Neuron (in vitro differentiated cells): ENCODE results near the gene MITF.
"Not testable (repeated sequence)": the region's sequence is repeated elsewhere in the genome, so short reads cannot be mapped to it uniquely, and the experiment has no call there.

Experiments used
- H2AFZ ChIP-seq: one replicate; pipeline ENCODE4 v1.6.1; 2013; ENCODE audit warnings: low read depth, mild to moderate bottlenecking, inconsistent platforms, low read length, moderate library complexity
- H3K27me3 ChIP-seq: one replicate; pipeline ENCODE4 v1.6.1; 2013; ENCODE audit warnings: low read length; ENCODE audit not compliant: insufficient read depth
- H3K36me3 ChIP-seq: one replicate; pipeline ENCODE4 v1.6.1; 2013; ENCODE audit warnings: low read length; ENCODE audit not compliant: insufficient read depth
- H3K4me1 ChIP-seq: one replicate; pipeline ENCODE4 v1.6.1; 2013; ENCODE audit warnings: low read length; ENCODE audit not compliant: insufficient read depth
- H3K4me3 ChIP-seq: 2 replicates; pipeline ENCODE4 v1.5.1; 2013; ENCODE audit warnings: mild to moderate bottlenecking, low read length, moderate library complexity
- H3K9me3 ChIP-seq: one replicate; pipeline ENCODE4 v1.6.1; 2013; ENCODE audit warnings: low read length

MITF gene

DNA sequence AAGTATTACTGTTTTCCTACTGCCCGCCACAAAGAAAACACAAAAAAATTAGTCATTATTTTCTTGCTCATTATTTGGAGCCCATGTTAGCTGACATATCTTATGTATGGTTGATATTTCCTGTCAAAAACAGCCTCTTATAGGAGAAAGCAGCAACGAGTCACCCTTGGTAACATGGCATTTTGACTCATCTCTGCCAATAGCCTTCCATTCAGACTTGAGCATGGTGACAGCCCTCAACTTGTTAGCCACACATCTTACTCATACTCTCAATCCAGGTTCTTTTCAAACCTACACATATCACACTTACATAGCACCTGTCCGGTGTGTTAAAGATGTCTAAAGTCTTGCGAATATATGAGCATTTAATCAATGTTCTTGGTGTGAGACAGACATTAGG, 150.8 kb downstream of the MITF start:
- Histone ChIP-seq H3K36me3 (no peaks in the 10 kb centered on the region), H3K9me3 (no peaks in the 10 kb centered on the region), H2AFZ (no peak overlapping the region), H3K4me3 (no peak overlapping the region), H3K27me3 (no peaks in the 10 kb centered on the region), H3K4me1 (no peaks in the 10 kb centered on the region)

DNA sequence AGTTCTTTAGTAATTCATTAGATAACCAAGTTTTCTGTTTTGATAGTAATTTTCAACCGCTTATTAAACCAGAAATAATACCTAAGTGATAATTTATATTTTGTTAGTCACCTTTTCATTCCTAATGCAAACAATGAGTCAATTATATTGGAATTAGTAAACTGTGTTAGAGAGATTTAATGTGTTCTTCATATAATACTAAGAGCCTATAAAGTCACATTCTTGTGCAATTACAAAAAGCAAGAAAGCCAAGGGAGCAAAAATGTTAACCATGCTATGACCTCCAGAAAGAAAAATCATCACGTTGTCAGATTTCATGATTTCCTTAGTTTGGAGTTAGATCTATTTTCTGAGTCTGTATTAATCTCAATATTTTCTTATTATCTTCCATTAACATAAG, 151.4 kb downstream of the MITF start:
- Histone ChIP-seq H3K36me3 (no peaks in the 10 kb centered on the region), H3K9me3 (no peaks in the 10 kb centered on the region), H3K4me3 (no peak overlapping the region), H3K27me3 (no peaks in the 10 kb centered on the region), H3K4me1 (no peaks in the 10 kb centered on the region), H2AFZ (no peak overlapping the region)

DNA sequence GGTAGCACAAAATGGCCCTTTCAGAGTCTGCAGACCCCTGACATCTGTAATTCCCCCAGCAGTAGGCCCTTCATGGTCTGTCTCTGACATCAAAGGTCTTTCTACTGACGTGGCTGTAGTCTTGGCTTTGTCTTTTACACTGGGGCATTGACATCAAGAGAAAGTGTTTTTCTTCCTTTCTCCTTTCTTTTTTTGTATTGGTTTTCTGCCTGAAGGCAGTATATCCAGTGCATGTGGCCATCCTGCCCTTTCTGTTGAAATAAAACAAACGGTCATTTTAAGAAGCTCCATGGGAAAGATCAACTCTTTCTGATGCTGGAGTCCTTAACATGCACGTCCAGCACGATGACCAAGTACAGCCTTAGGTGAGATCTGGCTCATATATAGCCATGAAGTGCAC, 153.4 kb downstream of the MITF start:
- Histone ChIP-seq H3K4me1 (no peaks in the 10 kb centered on the region), H3K36me3 (no peaks in the 10 kb centered on the region), H2AFZ (no peak overlapping the region), H3K9me3 (no peaks in the 10 kb centered on the region), H3K27me3 (no peaks in the 10 kb centered on the region), H3K4me3 (no peak overlapping the region)

DNA sequence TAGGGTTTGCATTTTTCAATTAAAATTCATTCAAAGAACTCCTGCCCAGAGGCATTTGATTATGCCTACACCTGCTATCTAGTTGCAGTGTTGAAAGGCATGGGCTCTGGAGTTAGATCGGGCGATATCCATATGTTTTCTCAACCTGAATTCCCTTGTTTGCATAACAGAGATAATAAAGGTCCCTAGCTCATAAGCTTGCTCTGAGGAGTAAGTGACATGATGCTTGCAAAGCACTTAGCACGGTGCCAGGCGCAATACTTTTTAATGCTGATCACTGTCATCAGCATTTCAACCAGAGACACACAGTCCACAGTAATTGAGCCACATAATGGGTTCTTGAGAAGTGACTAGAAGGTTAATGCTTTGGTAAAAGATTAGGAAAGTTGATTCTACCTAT, 154.0 kb downstream of the MITF start:
- no peak overlapping the region for H3K4me3 ChIP-seq
- H3K36me3 ChIP-seq: no peaks in the 10 kb centered on the region
- H2AFZ ChIP-seq: no peak overlapping the region
- no peaks in the 10 kb centered on the region for H3K4me1 ChIP-seq
- H3K9me3 ChIP-seq: no peaks in the 10 kb centered on the region
- no peaks in the 10 kb centered on the region for H3K27me3 ChIP-seq

DNA sequence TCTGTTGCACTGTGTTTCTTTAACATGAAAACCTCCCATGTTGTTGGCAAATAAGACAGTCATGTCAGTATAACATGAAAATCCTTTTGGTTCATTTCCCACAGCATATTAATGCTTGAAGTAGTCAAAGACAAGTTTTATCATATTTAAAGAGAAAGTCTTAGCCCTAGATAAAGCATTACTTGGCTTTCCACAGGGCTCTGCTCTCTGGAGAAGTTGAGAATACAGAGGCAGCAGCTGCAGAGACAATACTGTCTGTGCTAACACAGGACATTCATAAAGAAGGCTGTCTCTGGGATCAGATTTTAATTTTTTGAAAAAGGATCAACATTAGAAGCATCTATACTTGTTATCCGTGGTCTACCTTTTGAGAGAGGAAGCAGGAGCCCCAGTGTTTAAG, 156.8 kb downstream of the MITF start:
- Histone ChIP-seq H2AFZ (no peak overlapping the region), H3K9me3 (no peaks in the 10 kb centered on the region), H3K36me3 (no peaks in the 10 kb centered on the region), H3K4me1 (peaks cover 3% of the 10 kb centered on the region), H3K27me3 (no peaks in the 10 kb centered on the region), H3K4me3 (no peak overlapping the region)

DNA sequence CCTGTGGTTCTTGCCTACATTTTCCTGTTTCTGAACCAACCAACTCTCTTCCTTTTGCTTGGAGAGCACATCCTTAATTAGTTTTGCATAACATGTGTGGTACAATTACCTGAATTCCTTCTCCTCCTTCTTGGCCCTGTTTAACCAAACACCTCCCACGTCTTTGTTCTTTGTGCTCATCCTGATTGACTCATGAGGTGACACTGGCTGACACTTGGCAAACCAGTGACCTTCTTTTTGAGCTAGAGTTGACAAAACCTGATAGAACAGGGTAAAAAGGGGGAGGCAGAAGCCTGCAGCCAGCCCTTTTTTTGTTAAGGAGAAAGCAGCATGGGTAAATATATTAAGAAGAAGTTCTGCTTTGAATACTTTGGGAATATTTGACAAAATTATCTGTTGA, 161.1 kb downstream of the MITF start:
- Histone ChIP-seq H3K27me3 (no peaks in the 10 kb centered on the region), H3K4me3 (no peak overlapping the region), H3K36me3 (no peaks in the 10 kb centered on the region), H2AFZ (no peak overlapping the region), H3K4me1 (peaks cover 3% of the 10 kb centered on the region), H3K9me3 (no peaks in the 10 kb centered on the region)

DNA sequence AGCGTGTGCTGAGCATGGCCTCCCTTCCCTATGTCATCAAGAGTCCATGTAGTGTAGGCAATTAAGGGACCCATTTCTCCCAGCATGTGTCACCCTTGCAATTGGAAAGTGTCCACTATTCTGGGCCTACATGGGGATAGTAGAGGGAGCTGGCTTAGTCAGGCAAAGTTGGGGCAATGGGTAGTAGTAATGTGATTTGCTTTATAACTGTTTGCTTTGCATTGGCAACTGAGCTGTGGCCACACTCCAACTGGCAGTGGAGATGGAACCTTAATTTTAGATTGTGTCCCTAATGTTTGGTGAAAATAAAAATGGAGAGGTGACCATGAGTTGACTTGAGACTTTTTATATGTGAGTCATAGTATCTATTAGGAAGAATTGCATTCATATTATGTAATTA, 162.5 kb downstream of the MITF start:
- no peak overlapping the region for H3K4me3 ChIP-seq
- no peaks in the 10 kb centered on the region for H3K9me3 ChIP-seq
- no peaks in the 10 kb centered on the region for H3K36me3 ChIP-seq
- H3K4me1 ChIP-seq: peaks cover 3% of the 10 kb centered on the region
- no peaks in the 10 kb centered on the region for H3K27me3 ChIP-seq
- no peak overlapping the region for H2AFZ ChIP-seq

DNA sequence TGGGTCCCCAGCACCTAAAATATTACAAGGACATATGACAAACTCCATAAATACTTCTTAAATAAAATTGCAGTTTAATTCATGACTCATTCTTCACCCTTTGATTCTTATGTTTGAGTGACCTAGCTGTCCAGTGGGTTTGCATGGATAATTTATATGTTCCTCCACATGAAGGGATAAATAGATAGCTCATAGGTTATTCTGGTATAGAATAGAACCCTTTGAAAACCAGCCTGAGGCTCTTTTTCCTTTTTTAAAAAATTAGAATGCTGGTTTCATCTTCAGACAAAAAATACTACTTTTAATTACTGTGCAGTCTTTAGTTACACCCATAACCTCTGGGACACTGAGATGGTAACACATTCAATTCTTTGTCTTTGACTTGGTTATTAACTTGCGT, 163.1 kb downstream of the MITF start:
- no peak overlapping the region for H2AFZ ChIP-seq
- H3K36me3 ChIP-seq: no peaks in the 10 kb centered on the region
- no peaks in the 10 kb centered on the region for H3K27me3 ChIP-seq
- no peak overlapping the region for H3K4me3 ChIP-seq
- H3K9me3 ChIP-seq: no peaks in the 10 kb centered on the region
- H3K4me1 ChIP-seq: peaks cover 3% of the 10 kb centered on the region

DNA sequence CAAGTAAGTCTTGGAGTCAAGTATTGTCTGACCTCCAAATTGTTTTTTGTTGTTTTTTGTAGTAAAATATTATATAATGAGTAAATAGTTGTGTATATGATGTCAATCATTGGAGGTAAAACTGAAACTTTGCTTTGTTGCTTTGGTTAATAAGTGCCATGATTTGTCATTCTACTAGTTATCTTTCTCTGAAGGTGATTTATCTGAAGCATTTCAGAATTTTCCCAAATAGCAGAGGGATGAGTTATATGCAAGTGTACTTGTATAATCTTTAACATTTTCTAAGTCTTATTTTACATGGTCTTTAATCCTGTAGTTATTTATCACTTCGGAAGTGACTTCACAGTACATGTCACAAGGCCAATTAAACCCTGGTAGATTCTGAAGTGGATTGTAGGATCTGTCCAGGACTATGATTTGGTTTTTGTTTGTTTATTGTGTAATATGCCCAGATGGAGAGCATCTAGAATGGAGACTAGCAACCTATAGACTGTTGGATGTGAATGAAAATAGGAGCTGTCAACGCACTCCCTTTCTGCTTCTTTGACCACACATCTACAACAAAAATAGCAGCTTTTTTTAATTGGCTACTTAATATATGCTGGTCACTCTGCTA, 167.2 kb downstream of the MITF start:
- H3K27me3 ChIP-seq: no peaks in the 10 kb centered on the region
- no peaks in the 10 kb centered on the region for H3K9me3 ChIP-seq
- no peaks in the 10 kb centered on the region for H3K36me3 ChIP-seq
- H3K4me3 ChIP-seq: no peak overlapping the region
- no peak overlapping the region for H2AFZ ChIP-seq
- no peaks in the 10 kb centered on the region for H3K4me1 ChIP-seq

DNA sequence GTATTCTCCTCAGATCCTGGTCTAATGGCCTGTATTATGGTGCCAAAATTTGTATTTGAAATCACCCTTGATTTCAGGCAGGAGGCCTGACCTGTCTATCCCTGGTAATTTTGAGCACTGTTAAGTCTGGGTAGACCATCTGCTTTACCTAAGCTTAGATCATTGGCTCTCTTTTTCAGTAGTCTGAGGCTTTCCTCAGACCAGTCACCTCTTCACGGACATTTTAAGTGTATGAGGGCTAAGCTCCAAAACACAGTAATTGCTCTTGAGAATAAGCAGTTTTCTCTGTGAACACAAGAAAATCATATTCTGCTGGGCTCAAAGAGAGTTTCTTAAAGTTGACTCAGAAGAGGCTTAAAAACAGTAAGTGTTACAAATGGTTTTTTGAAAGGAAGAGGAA, 168.3 kb downstream of the MITF start:
- Histone ChIP-seq H2AFZ (no peak overlapping the region), H3K27me3 (no peaks in the 10 kb centered on the region), H3K4me1 (no peaks in the 10 kb centered on the region), H3K9me3 (no peaks in the 10 kb centered on the region), H3K36me3 (no peaks in the 10 kb centered on the region), H3K4me3 (no peak overlapping the region)

DNA sequence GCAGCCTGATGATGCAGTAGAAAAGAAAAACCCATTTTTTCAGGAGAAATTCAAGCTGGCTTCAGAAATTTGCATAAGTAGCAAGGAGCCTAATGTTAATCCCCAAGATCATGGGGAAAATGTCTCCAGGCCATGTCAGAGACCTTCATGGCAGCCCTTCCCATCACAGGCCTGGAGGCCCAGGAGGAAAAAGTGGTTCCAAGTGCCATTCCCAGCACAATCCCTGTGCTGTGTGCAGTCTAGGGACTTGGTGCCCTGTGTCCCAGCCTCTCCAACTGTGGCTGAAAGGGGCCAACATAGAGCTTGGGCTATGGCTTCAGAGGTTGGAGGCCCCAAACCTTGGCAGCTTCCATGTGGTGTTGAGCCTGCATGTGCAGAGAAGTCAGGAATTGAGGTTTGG, 170.6 kb downstream of the MITF start:
- not testable (repeated sequence) for H3K4me3 ChIP-seq, H3K4me1 ChIP-seq, H2AFZ ChIP-seq, H3K36me3 ChIP-seq, H3K27me3 ChIP-seq, H3K9me3 ChIP-seq

DNA sequence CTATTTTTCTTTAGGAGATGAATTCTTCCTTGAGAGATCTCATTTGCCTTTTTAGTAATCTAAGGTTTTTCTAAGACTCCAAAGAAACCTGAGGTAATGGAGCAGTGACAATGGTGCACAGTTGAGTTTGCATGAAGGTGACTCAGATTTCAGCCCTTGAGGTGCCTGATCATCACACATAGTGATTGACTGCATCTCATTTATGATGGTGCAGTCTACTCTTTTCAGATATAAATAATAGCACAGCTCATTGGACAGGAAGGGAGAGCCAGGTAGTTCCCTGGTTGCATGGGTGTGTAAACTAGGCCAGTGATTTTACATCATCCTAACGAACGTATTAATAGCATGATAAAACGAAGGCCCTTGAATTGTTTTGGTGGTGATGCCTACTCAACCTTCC, 174.2 kb downstream of the MITF start:
- Histone ChIP-seq H3K36me3 (no peaks in the 10 kb centered on the region), H3K9me3 (no peaks in the 10 kb centered on the region), H3K4me1 (no peaks in the 10 kb centered on the region), H2AFZ (no peak overlapping the region), H3K27me3 (no peaks in the 10 kb centered on the region), H3K4me3 (no peak overlapping the region)

DNA sequence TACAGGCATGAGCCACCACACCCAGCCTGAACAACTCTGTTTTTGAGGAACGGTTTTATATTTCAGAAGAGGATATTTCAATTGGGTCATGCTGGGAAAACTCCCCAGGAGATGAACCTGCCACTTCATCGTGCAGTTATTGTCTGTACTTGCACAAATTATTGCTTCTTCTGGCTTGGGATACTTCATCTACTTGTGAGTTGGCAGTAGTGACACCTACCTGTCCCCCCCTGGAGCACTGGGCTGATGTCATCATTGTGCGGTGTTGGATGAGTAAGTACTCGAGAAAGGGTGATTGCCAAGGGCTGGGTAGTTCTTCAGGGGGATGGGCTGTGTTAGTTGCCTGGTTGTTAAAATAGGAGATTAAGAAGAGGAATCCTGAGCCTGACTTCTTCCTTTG, 175.1 kb downstream of the MITF start:
- no peaks in the 10 kb centered on the region for H3K36me3 ChIP-seq
- H3K9me3 ChIP-seq: no peaks in the 10 kb centered on the region
- no peaks in the 10 kb centered on the region for H3K4me1 ChIP-seq
- H2AFZ ChIP-seq: no peak overlapping the region
- H3K4me3 ChIP-seq: no peak overlapping the region
- no peaks in the 10 kb centered on the region for H3K27me3 ChIP-seq

DNA sequence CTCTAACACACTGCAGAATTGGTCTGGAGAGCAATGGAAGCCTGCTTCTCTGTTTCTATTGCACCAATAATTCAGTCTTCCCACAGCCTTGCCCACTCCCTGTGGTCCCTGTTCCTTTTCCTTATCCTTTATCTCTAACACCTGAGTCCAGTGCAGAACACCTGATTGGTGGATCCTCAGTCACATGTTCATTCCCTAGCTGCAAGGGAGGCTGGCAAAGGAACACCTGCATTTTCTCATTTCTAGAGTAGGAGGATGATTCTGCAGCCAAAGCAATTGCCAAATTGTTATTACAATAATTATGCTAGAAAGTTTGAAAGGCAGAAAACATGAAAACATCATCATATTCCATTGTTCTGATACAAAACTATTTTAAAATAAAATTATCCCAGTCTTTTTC, 176.5 kb downstream of the MITF start:
- no peak overlapping the region for H3K4me3 ChIP-seq
- no peaks in the 10 kb centered on the region for H3K27me3 ChIP-seq
- no peak overlapping the region for H2AFZ ChIP-seq
- H3K36me3 ChIP-seq: no peaks in the 10 kb centered on the region
- H3K4me1 ChIP-seq: no peaks in the 10 kb centered on the region
- no peaks in the 10 kb centered on the region for H3K9me3 ChIP-seq
